ENCODE measurements around the gene TADA2B. TPM values are rescaled to one million over a fixed set of nuclear protein-coding genes. Genes with fewer than 3 reads are reported as not detected.

The TADA2B gene
- total and polyA plus RNA-seq, 2 experiments from 2014 or later, result 21.5 to 29.0 TPM

DNA sequence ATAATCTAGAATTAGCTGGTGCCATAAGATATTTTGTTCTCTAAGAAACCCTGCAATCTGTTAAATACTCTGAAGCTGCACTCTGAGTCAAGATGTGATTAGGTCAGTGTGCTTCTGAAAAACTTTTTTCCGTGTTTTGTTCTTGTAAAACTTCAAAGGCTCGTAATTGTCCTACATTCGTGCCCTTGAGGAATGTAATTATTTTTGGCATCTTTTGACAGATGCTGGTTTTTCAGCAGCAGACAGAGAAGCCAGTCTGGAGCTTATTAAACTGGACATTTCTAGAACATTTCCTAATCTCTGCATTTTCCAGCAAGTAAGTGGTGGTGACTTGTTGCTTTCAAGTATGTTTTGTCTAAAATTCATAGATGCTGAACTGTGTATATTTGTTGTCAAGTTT lies 36.8 kb upstream of the TADA2B start:
- no peaks in the 10 kb centered on the region for H3K27me3 ChIP-seq
- H3K4me1 ChIP-seq (ENCODE audit: low read depth), result peaks cover 9% of the 10 kb centered on the region
- DNase-seq (ENCODE audit: low read depth in 1 of 2, low spot score in 1 of 2), result no peak
- no peak overlapping the region for H3K27ac ChIP-seq
- no peaks in the 10 kb centered on the region for H3K9me3 ChIP-seq (ENCODE audit: low read depth)
- no peak overlapping the region for H3K4me3 ChIP-seq
- TF ChIP-seq, protein P1, sequence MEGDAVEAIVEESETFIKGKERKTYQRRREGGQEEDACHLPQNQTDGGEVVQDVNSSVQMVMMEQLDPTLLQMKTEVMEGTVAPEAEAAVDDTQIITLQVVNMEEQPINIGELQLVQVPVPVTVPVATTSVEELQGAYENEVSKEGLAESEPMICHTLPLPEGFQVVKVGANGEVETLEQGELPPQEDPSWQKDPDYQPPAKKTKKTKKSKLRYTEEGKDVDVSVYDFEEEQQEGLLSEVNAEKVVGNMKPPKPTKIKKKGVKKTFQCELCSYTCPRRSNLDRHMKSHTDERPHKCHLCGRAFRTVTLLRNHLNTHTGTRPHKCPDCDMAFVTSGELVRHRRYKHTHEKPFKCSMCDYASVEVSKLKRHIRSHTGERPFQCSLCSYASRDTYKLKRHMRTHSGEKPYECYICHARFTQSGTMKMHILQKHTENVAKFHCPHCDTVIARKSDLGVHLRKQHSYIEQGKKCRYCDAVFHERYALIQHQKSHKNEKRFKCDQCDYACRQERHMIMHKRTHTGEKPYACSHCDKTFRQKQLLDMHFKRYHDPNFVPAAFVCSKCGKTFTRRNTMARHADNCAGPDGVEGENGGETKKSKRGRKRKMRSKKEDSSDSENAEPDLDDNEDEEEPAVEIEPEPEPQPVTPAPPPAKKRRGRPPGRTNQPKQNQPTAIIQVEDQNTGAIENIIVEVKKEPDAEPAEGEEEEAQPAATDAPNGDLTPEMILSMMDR (IDR thresholded peaks at IDR 0.05; ENCODE audit: low read depth, low read length), result no peak
- H3K36me3 ChIP-seq, result peaks cover 11% of the 10 kb centered on the region

DNA sequence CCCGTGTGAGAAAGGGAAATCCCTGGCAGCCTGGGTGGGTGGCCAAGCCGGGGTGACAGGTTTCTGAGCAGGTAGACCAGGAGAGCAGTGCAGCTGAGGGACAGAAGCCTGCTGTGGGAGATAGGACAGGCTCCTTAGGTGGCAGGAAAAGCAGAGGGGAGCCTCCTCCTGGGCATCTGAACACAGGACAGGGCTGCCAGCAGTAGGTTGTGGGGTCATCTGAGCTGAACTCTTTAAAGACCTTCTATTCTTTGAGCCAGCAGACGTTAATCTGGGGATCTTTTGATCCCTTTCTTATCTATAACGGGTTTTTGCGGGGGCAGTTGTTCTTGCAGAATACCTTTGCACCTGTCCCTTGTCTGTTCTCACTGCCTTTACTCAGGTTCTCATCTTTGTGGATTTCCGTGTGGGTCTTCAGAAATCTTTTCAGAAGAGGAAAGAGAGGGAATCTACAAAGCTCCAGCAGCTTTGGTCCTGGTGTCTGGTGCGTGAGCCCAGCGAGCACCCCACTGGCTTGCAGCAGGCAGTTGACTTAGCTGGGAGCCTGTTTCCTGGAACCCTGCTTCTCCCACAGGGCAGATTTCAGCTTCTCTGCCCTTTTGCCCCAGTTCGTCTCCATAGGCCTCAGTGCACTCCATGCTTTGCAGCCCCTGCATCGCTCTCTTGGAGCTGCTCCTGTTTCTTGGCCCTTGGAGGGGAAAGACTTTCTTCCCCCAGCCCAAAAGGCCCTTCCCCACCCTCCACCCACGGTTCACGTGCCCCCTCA lies 35.8 kb upstream of the TADA2B start:
- Histone ChIP-seq H3K9me3 (ENCODE audit: low read depth) (no peaks in the 10 kb centered on the region), H3K27ac (peak overlapping the region; percentile 43), H3K36me3 (peaks cover 10% of the 10 kb centered on the region), H3K4me3 (no peak overlapping the region), H3K27me3 (no peaks in the 10 kb centered on the region), H3K4me1 (ENCODE audit: low read depth) (peaks cover 9% of the 10 kb centered on the region)
- TF ChIP-seq, protein P1 (IDR thresholded peaks at IDR 0.05; ENCODE audit: low read depth, low read length), result no peak
- no peak for DNase-seq (ENCODE audit: low read depth in 1 of 2, low spot score in 1 of 2)

DNA sequence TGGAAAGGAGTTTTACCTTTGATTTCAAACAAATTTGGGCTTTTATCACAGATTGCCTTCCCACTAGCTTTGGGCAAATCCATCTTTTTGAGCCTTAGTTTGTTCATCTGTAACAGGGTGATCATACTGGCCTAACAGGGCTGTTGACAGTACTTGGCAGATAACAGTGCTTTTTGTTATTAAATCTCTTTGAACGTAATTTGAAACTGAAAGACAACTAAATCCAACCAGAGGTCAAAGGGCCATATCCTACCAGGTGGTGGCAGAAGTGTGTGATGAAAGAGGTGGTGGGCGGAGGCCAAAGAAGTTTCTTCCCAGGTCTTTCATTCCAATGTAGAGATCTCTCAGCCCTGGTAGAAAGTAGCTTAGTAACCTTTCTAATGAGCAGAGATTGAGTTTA lies 35.2 kb upstream of the TADA2B start:
- DNase-seq (ENCODE audit: low read depth in 1 of 2, low spot score in 1 of 2), result no peak

DNA sequence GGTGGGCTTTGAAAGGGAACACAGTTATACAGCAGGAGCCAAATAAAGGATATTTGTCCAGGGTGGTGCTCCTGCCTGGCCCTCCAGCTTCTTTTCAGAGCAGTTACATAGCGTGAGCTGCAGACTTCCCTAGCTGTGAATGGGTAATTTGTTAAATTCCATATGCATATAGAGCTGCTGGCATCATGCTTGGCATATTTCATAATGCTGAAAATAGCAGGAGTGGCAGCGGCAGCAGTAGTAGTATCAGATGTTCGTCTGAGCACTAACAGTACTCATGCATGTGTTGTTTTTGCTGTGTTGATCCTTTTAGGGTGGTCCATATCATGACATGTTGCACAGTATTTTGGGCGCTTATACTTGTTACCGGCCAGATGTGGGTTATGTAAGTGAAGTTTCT lies 33.6 kb upstream of the TADA2B start:
- peaks cover 17% of the 10 kb centered on the region for H3K36me3 ChIP-seq
- H3K4me1 ChIP-seq (ENCODE audit: low read depth), result peaks cover 9% of the 10 kb centered on the region
- H3K4me3 ChIP-seq, result no peak overlapping the region
- H3K27ac ChIP-seq, result no peak overlapping the region
- DNase-seq (ENCODE audit: low read depth in 1 of 2, low spot score in 1 of 2), result no peak
- no peaks in the 10 kb centered on the region for H3K27me3 ChIP-seq
- H3K9me3 ChIP-seq (ENCODE audit: low read depth), result no peaks in the 10 kb centered on the region
- TF ChIP-seq, protein P1 (IDR thresholded peaks at IDR 0.05; ENCODE audit: low read depth, low read length), result no peak

More for the DNA sequence above, 35.2 kb upstream of the TADA2B start:
- H3K4me3 ChIP-seq, result no peak overlapping the region
- TF ChIP-seq, protein P1 (IDR thresholded peaks at IDR 0.05; ENCODE audit: low read depth, low read length), result no peak
- H3K36me3 ChIP-seq, result peaks cover 15% of the 10 kb centered on the region
- peak overlapping the region; percentile 43 for H3K27ac ChIP-seq
- peaks cover 9% of the 10 kb centered on the region for H3K4me1 ChIP-seq (ENCODE audit: low read depth)
- H3K9me3 ChIP-seq (ENCODE audit: low read depth), result no peaks in the 10 kb centered on the region
- H3K27me3 ChIP-seq, result no peaks in the 10 kb centered on the region

DNA sequence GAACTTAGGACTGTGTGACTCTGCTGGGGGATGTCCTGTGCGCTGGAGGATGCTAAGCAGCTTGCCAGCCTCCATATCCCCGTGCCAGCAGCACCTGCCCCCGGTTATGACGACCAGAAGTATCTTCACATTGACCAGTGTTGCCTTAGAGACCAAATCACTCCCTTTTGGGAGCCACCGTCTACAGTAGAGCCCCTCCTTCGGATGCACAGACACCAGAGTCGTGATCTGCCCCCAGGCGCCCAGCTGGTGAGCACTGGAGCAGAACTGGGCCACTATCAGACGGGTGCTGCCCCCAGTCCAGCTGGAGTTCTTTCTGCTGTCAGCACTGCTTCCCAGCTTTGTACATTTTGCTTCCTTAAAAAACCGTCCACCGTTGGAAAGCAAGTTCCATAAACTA lies 30.0 kb upstream of the TADA2B start:
- H3K4me1 ChIP-seq (ENCODE audit: low read depth), result no peaks in the 10 kb centered on the region
- H3K9me3 ChIP-seq (ENCODE audit: low read depth), result no peaks in the 10 kb centered on the region
- TF ChIP-seq, protein P1 (IDR thresholded peaks at IDR 0.05; ENCODE audit: low read depth, low read length), result no peak
- DNase-seq (ENCODE audit: low read depth in 1 of 2, low spot score in 1 of 2), result no peak
- peaks cover 20% of the 10 kb centered on the region for H3K36me3 ChIP-seq
- no peak overlapping the region for H3K4me3 ChIP-seq
- no peak overlapping the region for H3K27ac ChIP-seq
- no peaks in the 10 kb centered on the region for H3K27me3 ChIP-seq
